AG04450 (cell line): ENCODE data around the gene SPAG16. TPM values are rescaled to one million over a fixed set of nuclear protein-coding genes. Genes with fewer than 3 reads are reported as not detected.

Experiments
- CTCF ChIA-PET: fragments of 300-600, 350-600 bp; formaldehyde crosslinking; extraction: SDS; loops from one replicate; lab custom pipeline; 2022; ENCODE audit warnings: antibody characterized with exemption, inconsistent platforms; lab: Charles Lee
- POLR2A ChIA-PET: fragments of 350-600 bp; formaldehyde crosslinking; extraction: SDS; loops from one replicate; lab custom pipeline; 2021; ENCODE audit warnings: antibody characterized with exemption, inconsistent platforms; lab: Yijun Ruan, JAX
- DNase-seq: peaks from one replicate; pipeline ENCODE4 v3.0.0-alpha.2; 2011; ENCODE audit warnings: low read depth, low spot score
- H3K27ac ChIP-seq: one replicate; pipeline ENCODE4 v1.5.1; 2012; ENCODE audit warnings: low read depth, low read length, control low read depth
- H3K27me3 ChIP-seq: one replicate; pipeline ENCODE4 v1.6.0; 2012; ENCODE audit warnings: low read length; ENCODE audit not compliant: control insufficient read depth, insufficient read depth
- H3K4me3 ChIP-seq: 2 replicates; pipeline ENCODE4 v1.5.1; 2011; ENCODE audit warnings: mild to moderate bottlenecking, low read depth, low read length, control low read depth
- H3K9me3 ChIP-seq: 2 replicates; pipeline ENCODE4 v1.5.1; 2012; ENCODE audit warnings: low read length; ENCODE audit not compliant: control insufficient read depth, insufficient read depth
- CTCF ChIP-seq: IDR thresholded peaks from 2 replicates; pipeline ENCODE4 v1.5.1; 2011; ENCODE audit warnings: low read depth, low read length, control low read depth, inconsistent platforms
- polyA plus RNA-seq: library from polyadenylated mRNA; depleted of rRNA; stranded (reverse); fragments of >200 nt; gene quantifications from 2 replicates; pipeline ENCODE4 v1.2.3, GENCODE V29; 2011

Gene SPAG16
- polyA plus RNA-seq, 1 experiment: 28.1 TPM

GRCh38 chr2:214184461-214184860 is 900.2 kb downstream of the SPAG16 start:
- ChIA-PET CTCF (no interaction called here), POLR2A (no interaction called here)
- DNase-seq: no peak
- Histone ChIP-seq H3K27me3 (no peaks in the 10 kb centered on the region), H3K4me3 (no peak overlapping the region), H3K27ac (no peak overlapping the region), H3K9me3 (no peaks in the 10 kb centered on the region)
- no peak for TF ChIP-seq CTCF

DNA sequence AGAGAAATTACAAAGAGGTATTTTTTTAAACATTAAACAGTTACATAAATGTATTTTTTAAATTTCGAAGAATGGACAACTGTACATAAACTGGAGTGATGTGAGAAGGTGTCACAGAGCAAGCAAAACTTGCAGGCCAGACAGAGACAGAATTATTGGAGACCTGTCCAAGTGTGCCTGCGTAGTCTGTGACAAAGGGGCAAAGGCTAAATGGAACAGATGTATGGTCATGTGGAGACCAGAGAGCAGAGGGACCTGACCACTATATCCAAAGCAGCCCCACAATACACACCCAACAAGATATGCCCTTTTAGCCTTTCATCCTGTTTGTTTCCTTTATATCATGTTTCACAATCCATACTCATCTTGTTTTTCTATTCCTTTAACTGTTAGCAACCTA is 901.3 kb downstream of the SPAG16 start:
- TF ChIP-seq CTCF: no peak
- CTCF ChIA-PET: no interaction called here
- POLR2A ChIA-PET: no interaction called here
- Histone ChIP-seq H3K27ac (no peak overlapping the region), H3K4me3 (no peak overlapping the region), H3K27me3 (no peaks in the 10 kb centered on the region), H3K9me3 (no peaks in the 10 kb centered on the region)
- DNase-seq: no peak

DNA sequence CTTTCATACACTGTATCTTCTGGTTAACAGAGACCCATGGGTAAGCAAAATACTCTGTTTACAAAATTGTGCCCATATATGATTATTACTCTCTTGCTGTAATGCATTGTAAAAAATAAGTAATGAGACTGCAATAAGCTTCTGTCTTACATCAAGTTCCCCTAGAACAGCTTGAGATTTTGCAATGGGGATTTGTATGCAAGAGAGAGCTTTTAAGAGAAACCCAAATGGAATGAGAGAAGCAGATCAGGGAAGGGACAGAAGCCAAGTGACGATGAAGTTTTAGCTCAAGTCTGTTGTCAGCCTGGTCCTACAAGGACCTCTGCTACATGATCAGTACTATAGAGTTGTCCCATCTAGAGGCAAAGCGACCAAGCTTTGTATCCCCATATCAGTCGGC is 908.4 kb downstream of the SPAG16 start:
- no peak for DNase-seq
- CTCF ChIA-PET: no interaction called here
- TF ChIP-seq CTCF: no peak

GRCh38 chr2:214193943-214194342 is 909.7 kb downstream of the SPAG16 start:
- Histone ChIP-seq H3K27me3 (no peaks in the 10 kb centered on the region), H3K4me3 (no peak overlapping the region), H3K9me3 (no peaks in the 10 kb centered on the region), H3K27ac (no peak overlapping the region)
- CTCF ChIA-PET: no interaction called here
- peak; percentile 26; the same call in 1 of the 2 replicates for TF ChIP-seq CTCF
- DNase-seq: peak; percentile 32
- POLR2A ChIA-PET: no interaction called here

More for the DNA sequence above, 908.4 kb downstream of the SPAG16 start:
- POLR2A ChIA-PET: no interaction called here
- H3K9me3 ChIP-seq: no peaks in the 10 kb centered on the region
- no peak overlapping the region for H3K4me3 ChIP-seq
- H3K27me3 ChIP-seq: no peaks in the 10 kb centered on the region
- no peak overlapping the region for H3K27ac ChIP-seq

- Histone ChIP-seq H3K9me3 (no peaks in the 10 kb centered on the region), H3K4me3 (no peak overlapping the region), H3K27ac (no peak overlapping the region), H3K27me3 (no peaks in the 10 kb centered on the region)
- ChIA-PET CTCF (no interaction called here), POLR2A (no interaction called here)
- no peak for TF ChIP-seq CTCF
- no peak for DNase-seq
Observed at GRCh38 chr2:214196260-214196659, 912.0 kb downstream of the SPAG16 start.
